Keratinocyte (primary cell): ENCODE data around the gene METTL21A. TPM values are rescaled to one million over a fixed set of nuclear protein-coding genes. Genes with fewer than 3 reads are reported as not detected.

Source experiments
- DNase-seq: peaks from one replicate; pipeline ENCODE4 v3.0.0-alpha.2; 2011; ENCODE audit warnings: low read depth, missing footprints, low spot score
- FAIRE-seq: peaks from 2 replicates; lab custom pipeline; 2011; peaks lifted over from hg19 to GRCh38; lab: Jason Lieb, UNC
- H2AFZ ChIP-seq: 2 replicates; pipeline ENCODE4 v1.6.0; 2012; ENCODE audit warnings: low read length, control low read depth, inconsistent platforms; ENCODE audit not compliant: control insufficient read depth
- H3K27ac ChIP-seq: 2 replicates; pipeline ENCODE4 v1.5.1; 2011; ENCODE audit warnings: low read length; ENCODE audit not compliant: control insufficient read depth, insufficient read depth
- H3K27me3 ChIP-seq: 3 replicates; pipeline ENCODE4 v1.6.0; 2011; ENCODE audit warnings: low read length; ENCODE audit not compliant: control insufficient read depth, insufficient read depth; ENCODE audit errors: extremely low read depth
- H3K36me3 ChIP-seq, 2 experiments: 2 replicates in 1 of 2; 3 replicates in 1 of 2; pipeline ENCODE4 v1.5.1; 2011; ENCODE audit warnings: low read length in 2 of 2, mild to moderate bottlenecking in 1 of 2; ENCODE audit not compliant: control insufficient read depth in 2 of 2, insufficient read depth in 2 of 2; ENCODE audit errors: extremely low read depth in 1 of 2
- H3K4me1 ChIP-seq: 3 replicates; pipeline ENCODE4 v1.5.1; 2011; ENCODE audit warnings: low read length; ENCODE audit not compliant: control insufficient read depth, insufficient read depth; ENCODE audit errors: extremely low read depth
- H3K4me2 ChIP-seq: 3 replicates; pipeline ENCODE4 v1.6.0; 2011; ENCODE audit warnings: low read depth, low read length; ENCODE audit not compliant: control insufficient read depth, insufficient read depth; ENCODE audit errors: extremely low read depth
- H3K4me3 ChIP-seq, 3 experiments: fragments of 200-600 bp in 1 of 3; sonication (generic) in 1 of 3; 2 replicates in 2 of 3; 3 replicates in 1 of 3; pipeline ENCODE4 v1.5.1; 2011 to 2016; ENCODE audit warnings: low read length in 3 of 3, mild to moderate bottlenecking in 3 of 3, control low read depth in 2 of 3, inconsistent platforms in 1 of 3, low read depth in 1 of 3, mixed read lengths in 1 of 3, mixed run types in 1 of 3, moderate library complexity in 1 of 3; ENCODE audit not compliant: control insufficient read depth in 2 of 3, insufficient read depth in 2 of 3; ENCODE audit errors: extremely low read depth in 1 of 3
- H3K79me2 ChIP-seq: 2 replicates; pipeline ENCODE4 v1.6.0; 2012; ENCODE audit warnings: low read length; ENCODE audit not compliant: control insufficient read depth, insufficient read depth
- H3K9ac ChIP-seq: 3 replicates; pipeline ENCODE4 v1.6.0; 2011; ENCODE audit warnings: low read length; ENCODE audit not compliant: control insufficient read depth, insufficient read depth; ENCODE audit errors: extremely low read depth
- H3K9me1 ChIP-seq: 3 replicates; pipeline ENCODE4 v1.6.0; 2011; ENCODE audit warnings: low read length; ENCODE audit not compliant: control insufficient read depth, insufficient read depth; ENCODE audit errors: extremely low read depth
- H3K9me3 ChIP-seq: 2 replicates; pipeline ENCODE4 v1.5.1; 2012; ENCODE audit warnings: low read depth, low read length; ENCODE audit not compliant: control insufficient read depth
- H4K20me1 ChIP-seq: 3 replicates; pipeline ENCODE4 v1.6.0; 2011; ENCODE audit warnings: low read length; ENCODE audit not compliant: control insufficient read depth, insufficient read depth; ENCODE audit errors: extremely low read depth
- CTCF ChIP-seq, 3 experiments: IDR thresholded peaks in 1 of 3; conservative IDR thresholded peaks in 1 of 3; optimal IDR thresholded peaks in 1 of 3; 2 replicates in 2 of 3; 3 replicates in 1 of 3; pipeline versions ENCODE3 to v1.5.1; 2011; ENCODE audit warnings: low read length in 3 of 3, mild to moderate bottlenecking in 3 of 3, moderate library complexity in 2 of 3, control low read depth in 1 of 3, inconsistent platforms in 1 of 3; ENCODE audit not compliant: insufficient read depth in 2 of 3; ENCODE audit errors: extremely low read depth in 1 of 3
- EZH2 ChIP-seq: IDR thresholded peaks from one replicate; pipeline ENCODE4 v1.6.1; 2012; ENCODE audit warnings: inconsistent platforms, mild to moderate bottlenecking, low read length, moderate library complexity
- dilution Hi-C: fragments of 300-500 bp; cut with MboI; formaldehyde crosslinking; loops from one replicate; pipeline ENCODE4 v1.7.0; 2020; ENCODE audit warnings: low sequenced_read_pairs; ENCODE audit not compliant: extremely low pct_ligation_motif_present
- polyA plus RNA-seq, 5 experiments: library from polyadenylated mRNA; depleted of rRNA in 3 of 5; stranded (reverse) in 3 of 5; stranded (forward) in 1 of 5; unstranded in 1 of 5; fragments of >200 nt; gene quantifications; 1 replicate in 1 of 5; 2 replicates in 3 of 5; 3 replicates in 1 of 5; pipeline versions ENCODE4 v1.2.1 to v1.2.3, GENCODE V29; 2011 to 2012; ENCODE audit warnings: missing spikeins in 2 of 5, low read depth in 1 of 5, low replicate concordance in 1 of 5

METTL21A gene
- polyA plus RNA-seq, 1 donor (not counting 4 experiments of a cell fraction or from before 2014, with no cell fraction given): 10.1 TPM

DNA sequence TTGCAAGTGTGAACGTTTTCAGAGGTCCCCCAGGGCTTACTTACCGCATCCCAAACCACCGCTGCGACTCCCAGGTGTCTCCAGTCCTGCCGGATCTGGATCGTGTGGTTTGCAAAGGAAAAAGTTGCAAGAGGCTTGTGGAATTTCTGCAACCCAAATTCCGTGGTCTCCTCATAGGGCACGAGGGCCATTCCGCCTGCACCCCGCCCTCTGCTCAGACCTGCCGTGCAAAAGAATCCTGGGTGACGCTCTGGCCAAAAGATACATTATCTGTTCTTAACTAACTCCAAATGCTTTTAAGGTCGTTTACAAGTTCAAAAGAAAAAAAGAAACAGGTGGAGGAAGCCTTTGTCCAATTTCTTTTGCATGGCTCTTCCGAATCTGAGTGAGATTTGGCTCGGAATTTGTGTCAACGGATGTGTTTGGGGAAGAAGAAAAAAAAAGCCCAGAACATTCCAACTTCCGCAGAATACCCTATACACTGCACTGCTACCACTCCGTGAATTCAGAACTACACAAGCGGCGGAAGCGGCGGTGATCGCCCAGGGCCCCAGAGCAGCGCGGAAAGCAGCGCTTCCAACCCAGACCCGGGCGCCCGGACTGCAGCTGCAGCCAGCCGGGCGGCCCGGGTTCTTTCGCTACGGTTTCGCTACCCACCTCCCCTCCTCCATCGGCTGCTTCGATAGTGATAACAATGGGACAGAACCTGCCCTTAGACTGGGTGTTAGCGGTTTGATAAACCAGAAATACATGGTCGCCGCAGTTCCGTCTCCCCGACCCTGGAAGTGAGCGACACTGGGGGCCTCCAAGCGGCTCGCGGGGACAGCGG, 795 bp downstream of the METTL21A start:
- no peak for DNase-seq
- Histone ChIP-seq H3K36me3 (peaks cover 0 to 4% of the 10 kb centered on the region in 2 experiments), H3K9me1 (no peaks in the 10 kb centered on the region), H3K27ac (peak overlapping the region; percentile 70), H3K27me3 (no peaks in the 10 kb centered on the region), H3K79me2 (no peaks in the 10 kb centered on the region), H2AFZ (peak overlapping the region; percentile 81), H3K9me3 (no peaks in the 10 kb centered on the region), H3K4me2 (peak overlapping the region; percentile 94), H4K20me1 (no peaks in the 10 kb centered on the region), H3K4me3 (peak overlapping the region; percentile 52 to 90 (median 87)), H3K4me1 (peaks cover 4% of the 10 kb centered on the region), H3K9ac (peak overlapping the region; percentile 73)
- no peak for TF ChIP-seq EZH2
- TF ChIP-seq CTCF (optimal IDR thresholded peaks at IDR 0.05 in 1 of 3, IDR thresholded peaks at IDR 0.05 in 1 of 3, conservative IDR thresholded peaks at IDR 0.05 in 1 of 3; ENCODE audit: extremely low read depth in 1 of 3, insufficient read depth in 2 of 3, low read length in 3 of 3): no peak
- no peak for FAIRE-seq
- dilution Hi-C loops: no loop called here

DNA sequence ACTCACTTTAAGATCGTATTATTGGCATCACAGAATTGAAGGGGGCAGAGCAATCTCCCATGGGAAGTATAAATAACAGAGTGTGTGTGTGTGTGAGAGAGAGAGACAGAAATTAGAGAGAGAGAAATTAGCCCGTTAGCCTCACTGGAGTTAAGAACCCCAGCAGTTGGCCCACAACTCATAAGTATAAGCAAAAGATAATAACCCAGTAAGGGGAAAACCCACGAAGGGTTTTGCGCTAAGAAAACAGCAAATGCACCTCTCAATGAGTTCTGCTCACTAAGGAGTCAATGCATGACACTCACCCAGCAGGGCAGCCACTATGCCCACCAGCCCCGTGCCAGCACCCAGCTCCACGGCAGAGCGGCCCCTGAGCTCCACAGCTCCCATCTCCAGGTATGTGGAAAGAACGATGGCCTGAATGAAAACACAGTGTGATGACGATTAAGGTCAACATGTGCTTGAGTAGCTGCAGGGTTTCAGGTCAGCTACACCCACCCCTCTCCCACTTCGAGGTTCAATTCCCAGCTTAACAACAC, 3.6 kb downstream of the METTL21A start:
- Histone ChIP-seq H3K27ac (no peak overlapping the region), H3K9me3 (no peaks in the 10 kb centered on the region), H3K4me3 (no peak overlapping the region), H3K27me3 (no peaks in the 10 kb centered on the region), H3K4me2 (no peak overlapping the region), H3K79me2 (no peaks in the 10 kb centered on the region), H3K4me1 (peaks cover 17% of the 10 kb centered on the region), H3K36me3 (peaks cover 4% of the 10 kb centered on the region in 2 experiments), H2AFZ (no peak overlapping the region), H3K9ac (no peak overlapping the region), H4K20me1 (no peaks in the 10 kb centered on the region), H3K9me1 (no peaks in the 10 kb centered on the region)
- TF ChIP-seq EZH2 (no peak), CTCF (optimal IDR thresholded peaks at IDR 0.05 in 1 of 3, IDR thresholded peaks at IDR 0.05 in 1 of 3, conservative IDR thresholded peaks at IDR 0.05 in 1 of 3; ENCODE audit: extremely low read depth in 1 of 3, insufficient read depth in 2 of 3, low read length in 3 of 3) (no peak)
- no peak for FAIRE-seq
- dilution Hi-C loops: no loop called here
- DNase-seq: no peak
